Measurements from ENCODE around the gene ROBO2.

Gene ROBO2

DNA sequence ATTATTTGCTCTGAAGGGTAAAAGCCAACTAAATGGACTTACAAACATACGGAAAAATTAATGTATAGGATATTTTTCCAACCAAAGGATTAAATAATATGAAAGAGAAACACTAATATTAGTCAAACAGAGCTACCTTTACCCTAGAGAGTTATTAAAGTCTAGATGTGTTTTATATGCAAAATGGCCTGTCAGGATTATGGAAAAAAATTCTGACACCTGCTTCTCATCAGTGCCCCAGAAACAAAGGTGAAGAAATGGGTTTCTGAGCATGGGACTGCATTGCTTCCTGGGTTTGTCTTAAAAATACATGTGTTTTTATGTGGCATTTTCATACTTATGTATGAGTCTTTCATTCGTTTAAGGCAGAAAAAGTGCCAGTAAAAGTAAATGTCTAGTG, 148.3 kb downstream of the ROBO2 start:
- no peak for DNase-seq (ENCODE audit: low read depth in 1 of 2, low spot score in 1 of 2)

DNA sequence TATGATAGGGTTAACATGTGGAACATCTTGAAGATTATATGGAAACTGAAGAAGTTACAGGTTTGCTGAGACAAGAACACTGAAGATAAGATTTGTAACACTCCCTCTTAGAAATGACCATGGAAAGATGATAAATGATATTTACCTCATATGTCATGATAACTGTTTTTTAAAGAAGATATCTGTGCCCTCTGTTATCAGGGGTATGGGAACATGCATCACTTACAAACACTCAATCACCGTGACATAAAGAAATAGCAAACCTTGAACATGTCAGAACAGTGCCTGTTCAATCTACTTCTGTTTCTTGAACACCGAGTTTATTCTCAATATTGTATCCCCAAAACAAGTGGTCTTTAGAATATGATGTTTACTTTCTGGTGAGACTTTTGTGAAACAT, 149.4 kb downstream of the ROBO2 start:
- no peak for DNase-seq (ENCODE audit: low read depth in 1 of 2, low spot score in 1 of 2)

DNA sequence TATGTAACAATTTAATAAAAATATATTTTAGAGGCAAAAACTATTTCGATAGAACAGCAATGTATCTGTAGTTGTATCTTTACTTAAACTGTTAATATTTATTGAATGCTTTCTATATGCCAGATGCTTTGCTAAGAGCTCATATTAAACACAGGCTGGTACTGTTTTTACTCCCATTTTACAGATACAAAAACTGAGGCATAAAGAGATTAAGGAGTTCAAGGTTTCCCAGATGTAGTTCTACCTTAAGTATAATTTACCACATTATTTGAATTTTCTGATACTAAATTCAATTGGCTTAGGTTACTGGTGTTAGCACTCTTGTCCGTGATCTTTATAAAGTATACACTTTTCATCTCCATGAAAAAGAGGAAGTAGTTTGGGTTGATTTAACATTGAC, 149.8 kb downstream of the ROBO2 start:
- DNase-seq (ENCODE audit: low read depth in 1 of 2, low spot score in 1 of 2), result no peak

DNA sequence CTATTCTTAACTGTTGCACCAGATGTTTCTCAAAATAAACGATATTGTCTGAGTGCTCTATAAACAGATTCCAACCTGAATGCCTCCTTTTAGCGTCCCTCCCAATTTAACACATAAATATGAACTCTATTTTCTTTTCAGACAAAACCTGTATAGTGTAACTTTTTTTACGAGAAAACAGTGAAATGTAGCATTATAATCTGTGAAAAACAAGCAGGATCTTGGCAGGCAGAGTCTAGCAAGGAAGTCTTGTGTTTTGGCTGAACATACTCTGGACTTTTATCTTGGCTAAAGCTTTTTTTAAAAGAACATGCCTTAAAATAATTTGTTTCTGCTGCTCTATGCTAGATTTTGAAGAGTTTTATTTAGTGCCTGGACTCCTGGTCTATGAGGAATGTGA, 150.5 kb downstream of the ROBO2 start:
- DNase-seq (ENCODE audit: low read depth in 1 of 2, low spot score in 1 of 2), result no peak

DNA sequence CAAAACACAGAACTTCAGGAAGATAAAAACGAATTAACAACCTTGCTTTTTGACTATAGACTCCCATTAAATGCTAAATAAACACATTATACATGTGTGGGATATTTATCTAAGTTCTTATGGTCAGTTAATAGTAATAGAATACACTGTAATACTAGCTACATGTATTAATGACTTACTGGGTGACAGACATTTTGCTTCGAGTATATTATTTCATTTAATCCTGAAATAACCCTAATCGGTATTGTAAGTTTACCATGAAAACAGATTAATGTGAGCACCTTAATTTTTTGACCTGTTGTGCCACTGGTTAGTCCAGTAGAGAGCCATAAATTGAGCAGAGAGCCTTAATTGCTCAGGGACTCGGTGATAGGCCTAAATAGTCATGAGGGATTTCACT, 151.1 kb downstream of the ROBO2 start:
- DNase-seq (ENCODE audit: low read depth in 1 of 2, low spot score in 1 of 2), result no peak

DNA sequence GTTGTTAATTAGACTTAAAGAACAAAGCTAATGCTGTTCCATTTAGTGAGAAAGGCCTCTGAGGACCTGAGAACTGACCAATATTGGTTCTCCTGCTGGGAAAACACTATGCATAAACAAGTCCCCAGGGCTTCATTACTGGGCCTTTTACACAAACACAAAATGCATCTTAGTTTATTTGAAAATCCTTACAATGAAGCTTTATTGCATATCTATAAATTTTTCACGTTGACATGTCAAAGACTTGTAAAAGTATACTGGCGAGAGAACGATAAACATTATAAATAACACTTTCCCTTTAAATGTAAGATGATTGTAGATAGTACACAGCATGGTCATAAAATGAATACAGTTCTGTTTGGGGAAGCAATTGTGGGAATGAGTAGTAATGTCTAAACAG, 151.7 kb downstream of the ROBO2 start:
- no peak for DNase-seq (ENCODE audit: low read depth in 1 of 2, low spot score in 1 of 2)

DNA sequence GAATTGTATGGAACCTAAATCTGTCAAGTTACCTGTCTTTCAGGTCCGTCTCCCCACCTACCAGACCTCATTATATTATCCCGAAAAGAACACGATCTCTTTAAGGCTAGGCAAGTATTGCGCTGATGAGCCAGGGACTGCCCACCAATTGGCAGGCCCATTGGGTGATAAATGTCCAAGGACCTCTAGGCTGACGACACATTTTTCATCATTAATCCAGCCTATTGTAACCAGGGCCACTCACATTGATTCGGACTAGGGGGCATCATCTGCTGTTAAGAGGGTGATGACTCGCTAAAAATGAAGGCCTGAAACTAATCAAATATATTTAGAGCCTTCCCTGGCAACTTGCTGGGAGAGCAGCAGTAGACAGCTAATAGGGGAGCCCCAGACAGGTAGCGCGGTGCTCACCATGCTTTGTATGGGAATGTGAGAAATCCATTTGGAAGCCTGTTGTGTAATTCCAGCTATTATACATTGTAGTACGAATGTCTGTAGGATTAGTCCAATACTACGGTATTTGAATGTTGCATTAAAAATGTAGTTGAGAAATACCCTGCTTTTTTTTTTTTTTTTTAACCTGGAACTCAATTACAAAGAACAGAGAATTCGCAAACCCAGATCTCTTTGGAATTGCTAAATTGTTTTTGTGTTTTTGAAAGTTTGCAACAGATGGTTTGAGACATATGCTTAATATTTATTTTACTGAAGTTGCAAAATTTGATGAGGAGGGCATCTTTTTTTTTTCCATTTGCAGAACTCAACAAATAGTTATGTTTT, 156.1 kb downstream of the ROBO2 start:
- DNase-seq (ENCODE audit: low read depth in 1 of 2, low spot score in 1 of 2), result no peak

DNA sequence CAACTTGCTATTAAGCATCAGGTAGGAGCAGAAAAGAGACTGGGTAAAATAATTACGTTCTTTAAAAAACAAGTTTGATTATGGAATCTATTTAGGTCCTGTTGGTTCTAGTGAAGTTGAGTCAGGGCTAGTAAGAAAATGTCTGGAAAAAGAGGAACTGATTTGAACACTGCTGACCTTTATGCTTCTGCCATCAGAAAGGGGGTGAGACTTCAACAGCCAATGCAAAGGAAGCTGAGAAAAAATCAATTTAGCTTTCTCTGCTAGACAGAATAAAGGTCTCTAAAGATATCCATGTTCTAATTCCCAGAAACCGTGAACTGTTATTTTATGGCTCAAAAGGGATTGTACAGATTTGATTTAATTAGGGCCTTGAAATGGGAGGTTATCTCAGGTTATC, 157.5 kb downstream of the ROBO2 start:
- DNase-seq (ENCODE audit: low read depth in 1 of 2, low spot score in 1 of 2), result no peak

DNA sequence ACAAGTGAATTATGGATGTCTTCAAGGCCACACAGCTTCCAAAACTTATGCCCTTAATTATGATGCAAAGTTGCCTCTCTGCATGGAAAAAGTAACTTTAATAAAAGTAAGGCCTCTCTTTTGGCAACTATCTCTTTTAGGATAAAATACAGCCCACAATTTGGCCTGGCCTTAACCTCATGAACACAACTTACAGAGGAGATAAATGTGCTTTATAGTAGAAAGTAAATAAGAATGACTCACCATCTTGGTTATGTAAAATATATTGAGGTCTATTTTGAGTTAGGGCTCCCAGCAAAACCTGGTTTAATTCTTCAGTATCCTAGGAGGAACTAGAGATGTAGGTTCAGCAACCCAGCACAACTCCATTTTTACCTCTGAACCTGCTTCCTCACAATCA, 164.0 kb downstream of the ROBO2 start:
- DNase-seq (ENCODE audit: low read depth in 1 of 2, low spot score in 1 of 2), result no peak

DNA sequence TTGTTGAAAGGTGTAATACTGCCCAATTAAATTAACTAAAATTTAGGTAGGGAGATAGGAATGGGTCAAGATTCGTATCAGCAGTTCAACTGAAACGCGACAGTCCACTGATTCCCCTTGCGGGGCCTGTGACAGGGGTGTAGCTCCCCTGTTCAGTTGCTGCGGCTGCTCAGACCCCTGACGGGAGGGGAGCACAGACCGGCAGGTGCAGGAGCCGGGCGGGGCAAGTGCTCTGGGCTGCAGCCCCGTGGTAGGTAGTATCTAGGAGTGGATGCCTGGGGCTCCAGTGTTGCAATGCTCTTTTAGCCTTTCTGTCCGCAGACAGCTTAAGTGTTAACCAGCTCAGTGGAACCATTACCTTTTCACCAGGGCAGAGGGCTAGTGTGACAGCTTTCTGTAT, 164.9 kb downstream of the ROBO2 start:
- no peak for DNase-seq (ENCODE audit: low read depth in 1 of 2, low spot score in 1 of 2)

DNA sequence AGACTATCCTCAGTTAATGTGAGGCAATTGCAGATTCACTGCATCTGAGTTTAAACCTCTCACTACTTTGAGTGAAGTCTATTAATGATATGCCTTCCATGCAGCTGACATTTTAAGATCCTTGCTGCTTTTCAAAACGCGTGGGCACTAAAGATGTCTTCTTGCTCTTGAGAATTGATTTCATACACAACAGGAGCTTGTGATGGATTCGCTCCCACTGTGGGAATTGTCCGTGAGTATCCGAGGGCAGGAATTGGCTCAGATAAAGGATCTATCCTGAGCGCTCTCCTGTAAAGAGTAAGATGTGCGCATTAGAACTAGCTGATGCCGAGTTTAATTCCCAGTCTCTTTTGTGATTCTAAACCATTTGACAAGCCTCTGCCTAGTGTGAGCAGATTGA, 167.9 kb downstream of the ROBO2 start:
- no peak for DNase-seq (ENCODE audit: low read depth in 1 of 2, low spot score in 1 of 2)

DNA sequence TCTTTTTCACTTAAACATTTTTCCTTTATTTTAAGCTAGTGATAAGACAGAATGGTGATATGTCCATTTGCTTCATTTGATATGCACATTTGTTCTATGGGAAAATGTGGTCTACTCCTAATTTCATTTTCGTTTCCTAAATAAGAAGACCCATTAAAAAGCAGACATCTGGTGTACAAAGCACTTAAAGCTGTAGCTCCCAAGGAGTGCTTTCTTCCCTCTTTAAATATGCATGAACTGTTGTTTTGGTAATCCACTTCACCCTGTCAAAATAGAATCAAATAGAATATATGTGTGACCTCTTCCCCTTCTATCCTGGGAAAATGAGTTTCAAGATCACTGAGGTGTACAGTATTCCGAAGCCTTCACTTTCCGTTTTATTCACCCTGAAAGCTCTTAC, 182.8 kb downstream of the ROBO2 start:
- no peak for DNase-seq (ENCODE audit: low read depth in 1 of 2, low spot score in 1 of 2)

DNA sequence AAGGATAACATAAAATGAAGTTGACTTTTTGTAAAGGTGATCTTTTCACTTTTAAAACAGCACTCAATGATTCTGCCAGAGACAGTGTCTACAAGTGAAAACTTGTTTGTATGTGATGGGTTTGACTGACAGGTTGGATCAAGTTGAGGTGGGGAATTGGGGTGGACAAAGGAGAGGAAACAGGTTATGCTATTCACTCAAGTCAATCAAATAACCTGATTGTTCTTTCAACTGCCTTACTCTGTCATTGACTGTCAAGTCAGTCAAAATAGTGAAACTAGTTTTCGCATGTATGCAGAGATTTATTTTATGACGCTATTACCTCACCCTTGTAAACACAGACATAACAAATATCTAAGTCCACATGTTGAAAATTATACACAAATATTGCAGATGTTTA, 187.7 kb downstream of the ROBO2 start:
- DNase-seq (ENCODE audit: low read depth in 1 of 2, low spot score in 1 of 2), result no peak

DNA sequence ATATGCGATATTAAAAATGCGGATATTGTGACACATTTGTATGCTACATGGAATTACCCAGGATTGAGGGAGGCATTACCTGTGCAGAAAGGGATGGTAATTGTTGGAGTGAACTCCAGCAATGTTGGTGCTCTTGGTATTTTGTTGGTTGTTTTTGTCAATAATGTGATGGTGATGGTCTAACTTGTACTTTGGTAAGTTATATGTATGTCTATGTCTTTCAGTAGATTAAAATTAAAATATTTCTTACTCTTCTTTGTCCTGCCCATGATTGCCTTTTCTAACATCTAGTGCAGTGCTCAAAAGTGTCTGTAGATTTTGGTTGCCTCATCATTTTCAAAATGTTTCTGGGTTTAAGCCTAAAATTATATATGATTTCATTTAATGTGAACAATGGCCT, 192.7 kb downstream of the ROBO2 start:
- no peak for DNase-seq (ENCODE audit: low read depth in 1 of 2, low spot score in 1 of 2)

DNA sequence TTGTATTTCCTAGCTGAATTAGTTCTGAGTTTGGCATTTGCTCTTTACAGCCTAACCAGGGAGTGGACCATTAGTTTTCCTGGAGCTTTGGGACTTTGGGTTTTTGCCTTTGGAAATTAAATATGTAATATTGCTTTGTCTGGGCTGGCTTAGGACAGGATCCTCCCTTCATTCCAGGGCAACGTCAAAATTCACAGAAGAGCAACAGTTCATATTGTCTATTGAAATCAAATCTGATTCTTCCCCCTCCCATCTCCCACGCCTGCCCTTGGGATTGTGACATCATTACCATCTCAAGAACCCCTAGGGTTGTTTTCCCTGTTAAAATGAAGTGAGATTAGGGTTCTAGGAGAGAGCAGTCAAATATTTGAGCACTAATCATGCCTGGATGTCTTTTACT, 194.1 kb downstream of the ROBO2 start:
- DNase-seq (ENCODE audit: low read depth in 1 of 2, low spot score in 1 of 2), result no peak

DNA sequence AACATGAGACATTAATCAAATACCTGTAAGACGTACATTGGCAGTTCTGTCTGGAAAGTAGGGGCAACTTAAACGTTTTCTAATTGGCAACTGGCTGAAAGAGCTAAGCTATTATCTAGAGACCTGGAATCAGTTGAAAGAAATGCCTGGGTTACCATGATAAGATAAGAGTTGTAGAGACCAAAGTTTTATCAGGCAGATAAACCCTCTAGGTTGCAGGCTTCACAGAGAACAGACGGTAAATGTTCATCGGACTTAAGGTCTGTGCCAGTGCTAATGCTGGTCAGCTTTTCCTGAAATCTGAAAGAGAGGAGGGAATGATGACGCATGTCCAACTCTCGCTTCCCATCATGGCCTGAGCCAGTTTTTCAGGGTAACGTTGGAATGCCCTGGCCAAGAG, 196.2 kb downstream of the ROBO2 start:
- no peak for DNase-seq (ENCODE audit: low read depth in 1 of 2, low spot score in 1 of 2)

DNA sequence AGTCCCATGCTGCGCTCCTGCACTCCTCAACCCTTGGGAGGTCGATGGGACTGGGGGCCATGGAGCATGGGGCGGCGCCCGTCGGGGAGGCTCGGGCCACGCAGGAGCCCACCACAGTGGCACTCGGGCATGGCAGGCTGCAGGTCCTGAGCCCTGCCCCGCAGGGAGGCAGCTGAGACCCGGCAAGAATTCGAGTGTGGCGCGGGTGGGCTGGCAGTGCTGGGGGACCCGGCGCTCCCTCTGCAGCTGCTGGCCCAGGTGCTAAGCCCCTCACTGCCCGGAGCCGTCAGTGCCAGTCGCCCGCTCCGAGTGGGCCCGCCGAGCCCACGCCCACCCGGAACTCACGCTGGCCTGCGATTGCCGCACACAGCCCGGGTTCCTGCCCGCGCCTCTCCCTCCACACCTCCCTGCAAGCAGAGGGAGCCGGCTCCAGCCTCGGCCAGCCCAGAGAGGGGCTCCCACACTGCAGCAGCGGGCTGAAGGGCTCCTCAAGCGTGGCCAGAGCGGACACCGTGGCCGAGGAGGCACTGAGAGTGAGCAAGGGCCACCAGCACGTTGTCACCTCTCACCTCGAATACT, 200.3 kb downstream of the ROBO2 start:
- DNase-seq (ENCODE audit: low read depth in 1 of 2, low spot score in 1 of 2), result no peak

DNA sequence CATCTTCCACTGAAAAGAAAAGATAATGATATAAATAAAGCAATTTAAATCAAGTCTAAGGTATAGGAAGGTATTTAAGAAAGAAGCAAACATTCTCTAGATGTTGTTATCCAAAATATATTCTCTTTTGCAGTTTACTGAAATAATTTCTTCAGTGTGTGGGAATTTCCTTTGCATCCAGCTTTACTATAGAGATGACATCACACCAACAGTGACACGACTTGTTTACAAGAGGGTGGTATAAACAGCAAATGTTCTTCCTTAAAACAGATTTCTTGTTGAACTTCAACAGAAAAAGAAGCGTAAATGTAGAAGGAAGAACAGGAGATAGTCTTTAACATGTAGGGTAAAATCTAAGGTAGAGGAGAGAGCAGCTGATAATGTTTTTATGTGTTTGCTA, 202.5 kb downstream of the ROBO2 start:
- DNase-seq (ENCODE audit: low read depth in 1 of 2, low spot score in 1 of 2), result no peak

DNA sequence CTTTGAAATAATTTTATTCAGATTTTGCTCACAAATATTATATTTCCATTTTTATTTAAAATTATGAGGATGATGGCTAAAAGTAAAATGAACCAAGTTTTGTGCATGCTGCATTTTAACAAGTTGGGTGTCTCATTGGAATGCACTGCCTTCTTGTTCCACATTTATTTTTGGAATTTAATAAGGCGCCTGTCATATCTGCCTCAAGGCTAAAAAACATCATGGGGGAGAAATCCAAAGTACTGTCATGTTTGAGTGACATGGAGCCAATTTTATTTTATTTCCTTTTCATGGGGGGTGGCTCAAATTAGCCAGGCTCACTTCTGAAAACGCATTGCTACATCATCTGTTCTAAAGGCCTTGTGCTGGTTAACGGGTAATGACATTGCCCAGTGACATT, 205.1 kb downstream of the ROBO2 start:
- no peak for DNase-seq (ENCODE audit: low read depth in 1 of 2, low spot score in 1 of 2)

DNA sequence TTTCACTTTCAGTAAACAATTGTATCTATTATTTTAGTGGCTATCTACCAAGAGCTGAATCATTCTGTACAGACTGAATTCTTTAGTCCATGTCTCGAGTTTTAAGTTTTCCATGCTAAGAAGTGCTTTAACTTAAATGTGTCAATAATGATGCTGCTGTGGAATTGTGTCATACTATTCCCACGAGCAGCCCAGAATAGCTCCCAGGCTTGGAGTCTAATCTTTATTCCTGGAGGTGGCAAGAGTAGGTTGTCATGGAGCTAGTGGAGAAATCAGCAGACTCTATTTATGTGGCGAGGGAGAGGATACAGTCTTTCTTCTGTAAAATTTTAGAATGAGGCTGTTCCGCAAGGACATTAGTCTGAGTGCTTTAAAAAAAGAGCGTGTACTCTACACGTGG, 207.2 kb downstream of the ROBO2 start:
- no peak for DNase-seq (ENCODE audit: low read depth in 1 of 2, low spot score in 1 of 2)

DNA sequence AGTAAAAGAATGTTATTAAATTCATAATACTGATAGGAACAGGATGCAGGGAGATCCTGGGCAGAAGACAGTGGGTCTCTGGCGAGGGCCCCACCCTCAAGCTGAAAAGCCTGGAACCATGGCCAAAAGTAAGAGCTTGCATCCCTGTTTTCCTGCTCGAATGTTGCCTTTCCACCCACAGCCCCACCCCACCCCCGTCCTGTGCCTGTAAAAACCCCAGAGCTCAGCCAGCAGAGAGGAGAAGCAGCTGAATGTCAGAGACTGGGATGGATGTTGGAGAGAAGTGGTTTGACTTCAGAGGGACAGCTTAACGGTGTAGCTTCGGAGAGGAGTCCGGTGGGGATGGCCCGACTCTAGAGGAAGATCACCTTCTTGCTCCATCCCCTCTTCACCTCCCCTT, 207.9 kb downstream of the ROBO2 start:
- DNase-seq (ENCODE audit: low read depth in 1 of 2, low spot score in 1 of 2), result no peak

DNA sequence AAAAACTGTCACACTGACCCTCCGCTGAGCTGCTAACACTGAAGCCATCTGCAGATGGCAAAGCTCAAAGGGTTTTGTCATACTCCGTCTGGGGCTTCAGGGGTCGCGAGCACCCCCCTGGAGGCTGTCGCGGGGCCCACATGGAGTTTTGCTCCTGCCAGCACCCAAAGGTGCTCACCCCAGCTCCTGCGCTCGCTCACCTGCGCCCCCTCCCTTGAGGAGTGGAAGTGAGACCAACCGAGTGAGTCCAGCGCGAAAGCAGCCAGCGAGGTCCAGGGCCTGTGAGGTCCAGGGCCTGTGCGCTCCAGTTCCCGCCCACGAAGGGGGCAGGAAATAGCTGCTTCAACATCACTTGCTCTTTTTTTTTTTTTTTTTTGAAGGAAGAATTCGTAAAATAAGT, 208.5 kb downstream of the ROBO2 start:
- no peak for DNase-seq (ENCODE audit: low read depth in 1 of 2, low spot score in 1 of 2)

DNA sequence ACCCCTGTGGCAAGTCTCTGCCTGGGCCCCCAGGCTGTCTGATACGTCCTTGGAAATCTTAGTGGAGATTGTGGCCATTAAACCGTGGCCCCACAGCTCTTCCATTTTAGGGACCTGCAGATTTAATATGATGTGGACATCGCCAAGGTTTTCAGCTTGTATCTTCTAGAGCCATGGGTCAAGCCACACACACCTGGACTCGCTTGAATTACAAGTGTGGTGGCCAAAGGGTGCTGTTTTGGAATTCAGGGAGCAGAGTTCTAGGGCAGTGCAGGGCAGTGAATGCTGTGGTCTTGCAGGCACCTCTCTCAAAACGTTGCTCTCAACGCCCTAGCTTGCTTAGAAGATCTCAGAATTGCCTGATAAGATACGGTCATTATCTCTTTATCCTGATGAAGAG, 211.2 kb downstream of the ROBO2 start:
- DNase-seq (ENCODE audit: low read depth in 1 of 2, low spot score in 1 of 2), result no peak

Data from stimulated activated CD4-positive, alpha-beta T cell treated with anti-CD3 and anti-CD28 coated beads, Interleukin-15, amount 100 ng/mL, for 1 hour (primary cell).